GM06990 (cell line): ENCODE data around the gene PER3.

Experiments used
- DNase-seq: peaks from one replicate; pipeline ENCODE4 v3.0.0-alpha.2; 2011; ENCODE audit not compliant: insufficient read length; ENCODE audit errors: extremely low read depth
- H3K27me3 ChIP-seq: replicated peaks from 2 replicates; pipeline ENCODE4 v1.6.0; 2011; ENCODE audit warnings: low read length; ENCODE audit not compliant: control insufficient read depth, insufficient read depth
- H3K36me3 ChIP-seq: 2 replicates; pipeline ENCODE4 v1.5.1; 2011; ENCODE audit warnings: low read length; ENCODE audit not compliant: control insufficient read depth, insufficient read depth
- H3K4me3 ChIP-seq: replicated peaks from 2 replicates; pipeline ENCODE4 v1.5.1; 2011; ENCODE audit warnings: low read depth, mild to moderate bottlenecking, control low read depth, low read length
- TF ChIP-seq, protein P1 (sequence below): IDR thresholded peaks from 2 replicates; pipeline ENCODE4 v1.5.1; 2011; ENCODE audit warnings: low read length, control low read depth, mild to moderate bottlenecking, inconsistent platforms; ENCODE audit not compliant: insufficient read depth, poor library complexity, severe bottlenecking

PER3 gene

DNA sequence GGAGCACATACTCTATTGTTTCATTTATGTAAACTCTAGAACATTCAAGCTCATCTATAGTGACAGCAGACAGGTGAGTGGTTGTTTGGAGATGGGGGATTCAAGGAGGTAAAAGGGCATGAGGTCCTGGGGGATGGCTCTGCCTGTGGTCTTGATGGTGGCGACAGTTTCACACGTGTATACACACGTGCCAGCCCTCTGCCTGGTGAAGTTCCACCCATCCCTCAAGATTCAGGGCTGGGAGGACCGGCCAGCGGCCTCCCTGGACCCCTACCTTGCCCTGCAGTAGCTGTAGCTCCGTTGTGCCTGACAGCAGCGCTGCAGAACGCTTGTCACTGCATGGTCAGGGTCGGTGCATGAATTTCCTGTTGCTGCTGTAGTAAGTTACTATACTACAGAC lies 107.7 kb downstream of the PER3 start:
- Histone ChIP-seq H3K4me3 (no peak overlapping the region), H3K27me3 (no peaks in the 10 kb centered on the region), H3K36me3 (no peaks in the 10 kb centered on the region)
- TF ChIP-seq, protein P1, sequence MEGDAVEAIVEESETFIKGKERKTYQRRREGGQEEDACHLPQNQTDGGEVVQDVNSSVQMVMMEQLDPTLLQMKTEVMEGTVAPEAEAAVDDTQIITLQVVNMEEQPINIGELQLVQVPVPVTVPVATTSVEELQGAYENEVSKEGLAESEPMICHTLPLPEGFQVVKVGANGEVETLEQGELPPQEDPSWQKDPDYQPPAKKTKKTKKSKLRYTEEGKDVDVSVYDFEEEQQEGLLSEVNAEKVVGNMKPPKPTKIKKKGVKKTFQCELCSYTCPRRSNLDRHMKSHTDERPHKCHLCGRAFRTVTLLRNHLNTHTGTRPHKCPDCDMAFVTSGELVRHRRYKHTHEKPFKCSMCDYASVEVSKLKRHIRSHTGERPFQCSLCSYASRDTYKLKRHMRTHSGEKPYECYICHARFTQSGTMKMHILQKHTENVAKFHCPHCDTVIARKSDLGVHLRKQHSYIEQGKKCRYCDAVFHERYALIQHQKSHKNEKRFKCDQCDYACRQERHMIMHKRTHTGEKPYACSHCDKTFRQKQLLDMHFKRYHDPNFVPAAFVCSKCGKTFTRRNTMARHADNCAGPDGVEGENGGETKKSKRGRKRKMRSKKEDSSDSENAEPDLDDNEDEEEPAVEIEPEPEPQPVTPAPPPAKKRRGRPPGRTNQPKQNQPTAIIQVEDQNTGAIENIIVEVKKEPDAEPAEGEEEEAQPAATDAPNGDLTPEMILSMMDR: no peak
- DNase-seq: no peak

DNA sequence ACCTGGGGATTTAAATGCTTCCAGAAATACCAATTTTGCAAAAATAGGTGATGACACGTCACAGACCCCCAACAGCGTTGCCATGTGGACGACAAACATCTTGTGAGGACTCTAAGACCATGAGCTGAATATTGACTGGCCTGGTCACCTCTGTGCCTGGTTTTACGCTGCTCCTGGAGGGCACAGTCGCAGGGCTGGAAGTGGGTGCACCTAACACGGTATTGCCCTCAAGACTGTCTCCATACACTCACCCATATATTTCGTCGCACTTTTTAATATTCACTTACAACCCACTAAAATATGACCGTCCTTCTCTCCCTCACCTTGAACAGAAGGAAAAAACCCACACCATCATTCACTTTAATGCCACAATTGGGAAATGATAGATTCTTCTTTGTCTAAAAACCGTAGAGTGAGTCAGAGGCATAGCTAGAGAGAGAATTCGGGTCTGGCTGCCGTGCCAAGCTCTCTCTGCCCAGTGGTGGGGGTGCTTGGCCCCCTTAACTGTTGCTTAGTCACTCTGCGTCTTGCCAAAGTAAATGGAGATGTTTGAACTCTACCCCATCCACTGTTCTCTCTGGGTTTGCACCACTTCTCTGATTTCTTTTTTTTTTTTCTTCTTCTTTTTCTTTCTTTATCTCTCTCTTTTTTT lies 109.6 kb downstream of the PER3 start:
- TF ChIP-seq, protein P1: no peak
- no peak for DNase-seq
- H3K4me3 ChIP-seq: no peak overlapping the region
- no peaks in the 10 kb centered on the region for H3K27me3 ChIP-seq
- no peaks in the 10 kb centered on the region for H3K36me3 ChIP-seq
